ENCODE results near the gene OGFR. TPM values are rescaled to one million over a fixed set of nuclear protein-coding genes. Genes with fewer than 3 reads are reported as not detected.

The OGFR gene
- total and polyA plus RNA-seq, 2 donors (not counting 3 experiments of a cell fraction or from before 2014, with no cell fraction given), result 30.8 to 44.0 TPM

DNA sequence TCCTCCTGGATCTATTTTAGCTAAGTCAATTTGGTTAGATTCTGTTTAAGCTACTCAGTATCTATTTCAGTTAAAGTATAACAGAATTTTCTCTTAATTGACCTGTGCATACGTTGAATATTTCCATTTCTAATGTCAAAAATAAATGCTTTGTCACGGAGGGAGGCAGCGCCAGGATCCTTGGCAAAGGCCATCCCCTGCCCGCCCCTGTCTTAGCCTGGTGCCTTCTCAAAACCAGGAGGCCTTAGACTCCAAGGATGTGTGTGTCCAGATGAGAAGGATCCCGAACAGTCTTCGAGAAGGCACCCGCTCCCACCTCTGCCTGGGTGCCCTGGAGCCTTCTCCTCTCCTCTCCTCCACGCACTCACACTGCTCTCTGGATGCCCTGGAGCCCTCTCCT lies 34.6 kb downstream of the OGFR start:
- Histone ChIP-seq H3K79me2 (ENCODE audit: control insufficient read depth, insufficient read depth, low read length) (no peaks in the 10 kb centered on the region), H3K4me1 (ENCODE audit: control insufficient read depth, extremely low read depth, insufficient read depth, low read length) (no peaks in the 10 kb centered on the region), H3K36me3 (ENCODE audit: control insufficient read depth in 2 of 2, extremely low read depth in 1 of 2, insufficient read depth in 2 of 2, low read length in 2 of 2) (no peaks in the 10 kb centered on the region), H3K9me1 (replicated peaks; ENCODE audit: control insufficient read depth, extremely low read depth, insufficient read depth, low read length) (no peaks in the 10 kb centered on the region), H3K27ac (ENCODE audit: insufficient read depth, low read depth, low read length) (no peak overlapping the region), H3K4me3 (replicated peaks in 1 of 3; ENCODE audit: insufficient read depth in 1 of 3, low read depth in 1 of 3, low read length in 3 of 3) (no peak overlapping the region), H3K9ac (replicated peaks; ENCODE audit: extremely low read depth, insufficient read depth, low read length) (no peak overlapping the region), H3K4me2 (ENCODE audit: insufficient read depth, low read length) (no peak overlapping the region), H3K27me3 (ENCODE audit: control insufficient read depth in 2 of 2, insufficient read depth in 2 of 2, low read length in 2 of 2) (no peaks in the 10 kb centered on the region), H3K9me3 (replicated peaks; ENCODE audit: control insufficient read depth, insufficient read depth, low read length) (no peaks in the 10 kb centered on the region), H2AFZ (ENCODE audit: low read depth, low read length) (no peak overlapping the region), H4K20me1 (replicated peaks; ENCODE audit: control insufficient read depth, extremely low read depth, insufficient read depth, low read length) (no peaks in the 10 kb centered on the region)
- CTCF ChIA-PET, result no interaction called here
- dilution Hi-C loops (cut with MboI; ENCODE audit: extremely low pct_ligation_motif_present, low sequenced_read_pairs), result no loop called here
- intact Hi-C loops (cut with micrococcal nuclease), result no loop called here
- TF ChIP-seq, protein P1, sequence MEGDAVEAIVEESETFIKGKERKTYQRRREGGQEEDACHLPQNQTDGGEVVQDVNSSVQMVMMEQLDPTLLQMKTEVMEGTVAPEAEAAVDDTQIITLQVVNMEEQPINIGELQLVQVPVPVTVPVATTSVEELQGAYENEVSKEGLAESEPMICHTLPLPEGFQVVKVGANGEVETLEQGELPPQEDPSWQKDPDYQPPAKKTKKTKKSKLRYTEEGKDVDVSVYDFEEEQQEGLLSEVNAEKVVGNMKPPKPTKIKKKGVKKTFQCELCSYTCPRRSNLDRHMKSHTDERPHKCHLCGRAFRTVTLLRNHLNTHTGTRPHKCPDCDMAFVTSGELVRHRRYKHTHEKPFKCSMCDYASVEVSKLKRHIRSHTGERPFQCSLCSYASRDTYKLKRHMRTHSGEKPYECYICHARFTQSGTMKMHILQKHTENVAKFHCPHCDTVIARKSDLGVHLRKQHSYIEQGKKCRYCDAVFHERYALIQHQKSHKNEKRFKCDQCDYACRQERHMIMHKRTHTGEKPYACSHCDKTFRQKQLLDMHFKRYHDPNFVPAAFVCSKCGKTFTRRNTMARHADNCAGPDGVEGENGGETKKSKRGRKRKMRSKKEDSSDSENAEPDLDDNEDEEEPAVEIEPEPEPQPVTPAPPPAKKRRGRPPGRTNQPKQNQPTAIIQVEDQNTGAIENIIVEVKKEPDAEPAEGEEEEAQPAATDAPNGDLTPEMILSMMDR (IDR thresholded peaks at IDR 0.05; ENCODE audit: extremely low read depth in 1 of 2, insufficient read depth in 1 of 2, low read depth in 1 of 2, low read length in 2 of 2), result no peak
- TF ChIP-seq EZH2 (IDR thresholded peaks at IDR 0.05; ENCODE audit: borderline replicate concordance, low read depth, low read length, severe bottlenecking) (no peak), MYC (IDR thresholded peaks at IDR 0.05; ENCODE audit: low read depth, low read length) (no peak), JUN (IDR thresholded peaks at IDR 0.05; ENCODE audit: borderline replicate concordance, insufficient read depth, insufficient read length, low read depth) (no peak), GATA2 (IDR thresholded peaks at IDR 0.05; ENCODE audit: insufficient read depth, insufficient read length, low read depth, low read length) (no peak), POLR2A (IDR thresholded peaks at IDR 0.05; ENCODE audit: low read depth, low read length) (no peak), FOS (IDR thresholded peaks at IDR 0.05; ENCODE audit: borderline replicate concordance, insufficient read depth, low read length) (no peak), POLR2AphosphoS5 (IDR thresholded peaks at IDR 0.05; ENCODE audit: insufficient read depth, low read depth, low read length) (no peak)
- TF ChIP-seq, protein P2, sequence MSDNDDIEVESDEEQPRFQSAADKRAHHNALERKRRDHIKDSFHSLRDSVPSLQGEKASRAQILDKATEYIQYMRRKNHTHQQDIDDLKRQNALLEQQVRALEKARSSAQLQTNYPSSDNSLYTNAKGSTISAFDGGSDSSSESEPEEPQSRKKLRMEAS (IDR thresholded peaks at IDR 0.05; ENCODE audit: insufficient read depth, insufficient read length), result no peak
- POLR2A ChIA-PET, result no interaction called here
- FAIRE-seq (no peak), DNase-seq (ENCODE audit: low read depth, low spot score) (no peak)
- BruUV-seq (replicated peaks), result no TSS peak
